AG09309 (cell line): ENCODE data around the gene GON7.
"Not testable (repeated sequence)": the region's sequence is repeated elsewhere in the genome, so short reads cannot be mapped to it uniquely, and the experiment has no call there.

Experiments used
- DNase-seq: peaks from one replicate; pipeline ENCODE4 v3.0.0-alpha.2; 2010; ENCODE audit warnings: low read depth
- H3K4me3 ChIP-seq: 2 replicates; pipeline ENCODE4 v1.5.1; 2011; ENCODE audit warnings: mild to moderate bottlenecking, low read depth, low read length, moderate library complexity; ENCODE audit not compliant: control insufficient read depth
- TF ChIP-seq, protein P1 (sequence below): IDR thresholded peaks from 2 replicates; pipeline ENCODE4 v1.5.1; 2011; ENCODE audit warnings: mild to moderate bottlenecking, low read depth, low read length, inconsistent platforms; ENCODE audit not compliant: insufficient read depth, control insufficient read depth; ENCODE audit errors: missing control alignments

GON7 gene

DNA sequence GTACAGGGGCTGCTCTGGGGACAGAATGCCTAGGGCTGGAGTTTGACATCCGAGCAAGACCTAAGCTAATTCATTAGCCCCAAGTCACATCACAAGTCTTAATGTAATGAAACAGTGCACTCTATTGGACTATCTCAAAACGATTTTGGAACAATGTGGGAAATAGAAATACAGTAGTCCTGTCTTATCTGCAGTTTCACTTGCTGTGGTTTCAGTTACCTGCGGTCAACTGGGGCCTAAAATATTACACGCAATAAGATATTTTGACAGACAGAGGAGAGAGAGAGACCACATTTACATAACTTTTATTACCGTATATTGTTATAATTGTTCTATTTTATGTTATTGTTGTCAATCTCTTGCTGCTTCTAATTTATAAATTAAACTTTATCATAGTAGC, 43.3 kb downstream of the GON7 start:
- TF ChIP-seq, protein P1, sequence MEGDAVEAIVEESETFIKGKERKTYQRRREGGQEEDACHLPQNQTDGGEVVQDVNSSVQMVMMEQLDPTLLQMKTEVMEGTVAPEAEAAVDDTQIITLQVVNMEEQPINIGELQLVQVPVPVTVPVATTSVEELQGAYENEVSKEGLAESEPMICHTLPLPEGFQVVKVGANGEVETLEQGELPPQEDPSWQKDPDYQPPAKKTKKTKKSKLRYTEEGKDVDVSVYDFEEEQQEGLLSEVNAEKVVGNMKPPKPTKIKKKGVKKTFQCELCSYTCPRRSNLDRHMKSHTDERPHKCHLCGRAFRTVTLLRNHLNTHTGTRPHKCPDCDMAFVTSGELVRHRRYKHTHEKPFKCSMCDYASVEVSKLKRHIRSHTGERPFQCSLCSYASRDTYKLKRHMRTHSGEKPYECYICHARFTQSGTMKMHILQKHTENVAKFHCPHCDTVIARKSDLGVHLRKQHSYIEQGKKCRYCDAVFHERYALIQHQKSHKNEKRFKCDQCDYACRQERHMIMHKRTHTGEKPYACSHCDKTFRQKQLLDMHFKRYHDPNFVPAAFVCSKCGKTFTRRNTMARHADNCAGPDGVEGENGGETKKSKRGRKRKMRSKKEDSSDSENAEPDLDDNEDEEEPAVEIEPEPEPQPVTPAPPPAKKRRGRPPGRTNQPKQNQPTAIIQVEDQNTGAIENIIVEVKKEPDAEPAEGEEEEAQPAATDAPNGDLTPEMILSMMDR, result no peak
- no peak for DNase-seq
- no peak overlapping the region for H3K4me3 ChIP-seq

DNA sequence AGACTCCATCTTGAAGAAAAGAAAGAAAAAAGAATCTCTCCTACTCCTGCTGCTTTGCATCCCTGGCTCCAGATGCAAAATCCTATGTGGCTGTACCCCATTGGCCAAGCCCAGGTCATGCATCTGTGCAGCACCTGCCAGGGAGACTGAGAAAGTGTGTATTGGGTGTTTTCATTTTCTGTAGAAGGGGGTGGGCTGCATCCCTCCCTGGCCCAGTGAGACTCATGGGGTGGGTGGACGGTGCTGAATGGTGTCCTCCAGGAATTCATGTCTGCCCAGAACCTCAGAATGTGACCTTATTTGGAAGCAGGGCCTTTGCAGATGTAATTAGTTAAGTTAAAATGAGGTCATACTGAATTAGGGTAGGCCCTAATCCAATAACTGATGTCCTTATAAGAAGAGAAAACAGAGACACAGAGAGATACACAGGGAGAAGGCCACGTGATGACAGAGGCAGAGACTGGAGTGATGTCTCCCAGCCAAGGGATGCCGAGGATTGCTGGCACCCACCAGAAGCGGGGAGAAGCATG, 45.4 kb downstream of the GON7 start:
- TF ChIP-seq, protein P1, result no peak
- no peak for DNase-seq

DNA sequence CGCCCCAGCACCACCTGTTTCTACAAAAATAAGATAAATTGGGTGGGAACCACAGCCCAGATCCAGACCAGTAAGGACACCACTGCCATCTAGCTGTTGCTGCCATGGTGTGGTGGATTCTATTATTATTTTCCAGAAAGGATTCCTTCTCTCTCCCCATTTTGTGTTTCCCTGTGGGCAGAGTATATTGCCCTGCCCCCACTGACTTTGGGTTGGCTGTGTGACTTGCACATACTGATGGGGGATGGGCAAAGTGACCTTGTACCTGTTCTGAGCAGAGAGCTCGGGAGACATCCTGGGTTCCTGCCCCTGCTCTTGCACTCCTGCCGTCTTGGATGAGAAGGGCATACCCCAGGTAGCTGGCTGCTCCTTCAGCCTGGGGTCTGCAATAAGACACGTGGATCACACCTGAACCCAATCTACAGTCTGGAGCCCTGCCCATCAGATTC, 46.5 kb downstream of the GON7 start:
- no peak for DNase-seq
- H3K4me3 ChIP-seq, result no peak overlapping the region
- TF ChIP-seq, protein P1, result peak; percentile 55

More for the DNA sequence above, 45.4 kb downstream of the GON7 start:
- H3K4me3 ChIP-seq, result no peak overlapping the region

- not testable (repeated sequence) for DNase-seq
Observed at GRCh38 chr14:93159625-93160352, 47.1 kb downstream of the GON7 start.

DNA sequence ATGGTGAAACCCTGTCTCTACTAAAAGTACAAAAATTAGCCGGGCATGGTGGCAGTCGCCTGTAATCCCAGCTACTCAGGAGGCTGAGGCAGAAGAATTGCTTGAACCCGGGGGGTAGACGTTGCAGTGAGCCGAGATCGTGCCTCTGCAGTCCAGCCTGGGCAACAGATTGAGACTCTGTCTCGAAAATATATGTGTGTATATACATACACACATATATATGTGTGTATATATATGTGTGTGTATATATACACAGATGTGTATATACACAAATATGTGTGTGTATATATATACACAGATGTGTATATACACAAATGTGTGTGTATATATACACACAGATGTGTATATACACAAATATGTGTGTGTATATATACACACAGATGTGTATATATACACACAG, 48.5 kb downstream of the GON7 start:
- H3K4me3 ChIP-seq, DNase-seq: not testable (repeated sequence)

More at GRCh38 chr14:93159625-93160352, 47.1 kb downstream of the GON7 start:
- H3K4me3 ChIP-seq, result not testable (repeated sequence)

DNA sequence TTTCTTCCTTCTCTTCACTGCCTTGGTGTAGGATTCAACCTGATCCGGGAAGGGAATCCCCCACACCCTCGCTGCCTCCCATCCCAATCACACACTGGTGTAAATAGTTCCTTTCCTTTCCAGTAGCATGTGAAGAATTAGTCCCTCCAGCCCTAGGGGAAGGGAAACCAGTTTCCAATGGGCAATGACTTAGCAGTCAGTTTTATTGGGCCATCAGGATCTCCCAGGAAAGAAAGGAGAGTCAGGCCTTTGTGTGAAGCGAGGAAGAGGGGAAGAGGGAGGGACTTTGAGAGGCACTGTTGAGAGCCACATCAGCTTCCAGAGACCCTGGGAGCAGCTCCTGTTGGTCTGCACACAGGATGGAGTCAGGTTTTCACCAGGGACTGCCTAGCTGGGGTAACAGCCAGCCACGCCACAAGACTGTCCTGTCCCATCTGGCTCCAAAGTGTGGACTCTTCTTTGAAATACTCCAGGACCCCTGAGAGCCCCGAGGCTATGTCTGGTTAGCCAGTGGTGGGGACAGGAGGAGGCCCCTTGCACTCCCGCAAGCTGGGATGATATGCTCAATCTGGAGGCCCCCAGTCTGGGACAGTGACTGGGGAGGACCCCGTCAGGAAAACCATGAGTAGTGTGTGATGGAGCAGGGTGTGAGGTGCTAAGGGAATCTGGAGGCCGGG, 50.0 kb downstream of the GON7 start:
- TF ChIP-seq, protein P1, result no peak
- H3K4me3 ChIP-seq, result no peak overlapping the region
- no peak for DNase-seq

DNA sequence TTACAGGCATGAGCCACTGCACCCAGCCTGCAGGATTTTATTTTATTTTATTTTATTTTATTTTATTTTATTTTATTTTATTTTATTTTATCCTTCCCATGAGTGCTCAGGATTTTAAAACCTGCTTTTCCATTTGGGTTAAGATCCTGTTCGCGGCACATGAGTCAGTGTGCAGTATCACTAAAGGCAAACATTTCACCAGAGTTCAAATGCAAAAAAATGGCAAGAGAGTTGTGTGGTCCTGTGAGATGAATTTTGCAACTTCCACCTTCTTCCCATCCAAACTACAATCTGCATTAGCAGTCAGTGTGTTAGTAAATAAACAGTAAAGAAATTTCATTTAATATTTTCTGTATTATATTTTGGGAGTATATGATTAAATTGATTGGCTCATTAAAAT, 51.2 kb downstream of the GON7 start:
- DNase-seq, result no peak
- no peak overlapping the region for H3K4me3 ChIP-seq
- TF ChIP-seq, protein P1, result no peak
